Measurements from ENCODE around the gene PRSS27.

The PRSS27 gene

GRCh38 chr16:2736476-2737237 lies 16.6 kb upstream of the PRSS27 start:
- no peaks in the 10 kb centered on the region for H3K79me2 ChIP-seq (ENCODE audit: control insufficient read depth, low read length)
- H3K4me3 ChIP-seq (ENCODE audit: low read length): no peak overlapping the region
- H3K4me1 ChIP-seq (ENCODE audit: control insufficient read depth, low read length): no peaks in the 10 kb centered on the region
- no peaks in the 10 kb centered on the region for H3F3A ChIP-seq (ENCODE audit: control insufficient read depth, insufficient read depth)
- H3K27me3 ChIP-seq (ENCODE audit: control insufficient read depth, low read length): peaks cover under 1% of the 10 kb centered on the region
- no peaks in the 10 kb centered on the region for H3K9me3 ChIP-seq (ENCODE audit: control insufficient read depth, insufficient read depth, low read length)
- no peaks in the 10 kb centered on the region for H3K9me2 ChIP-seq (replicated peaks; ENCODE audit: control insufficient read depth, low read length)
- TF ChIP-seq CTCF (IDR thresholded peaks at IDR 0.05; ENCODE audit: low read depth, low read length, poor library complexity, severe bottlenecking) (no peak), EZH2phosphoT487 (IDR thresholded peaks at IDR 0.05; ENCODE audit: borderline replicate concordance, low read length) (no peak)
- no peaks in the 10 kb centered on the region for H3K36me3 ChIP-seq (ENCODE audit: control insufficient read depth, low read length)
- H3K4me2 ChIP-seq (ENCODE audit: low read length): no peak overlapping the region
- no peaks in the 10 kb centered on the region for H4K20me1 ChIP-seq (ENCODE audit: control insufficient read depth, insufficient read depth, low read depth, low read length)
- no peak overlapping the region for H3K27ac ChIP-seq (ENCODE audit: low read depth, low read length)

GRCh38 chr16:2734844-2735515 lies 15.0 kb upstream of the PRSS27 start:
- H3K4me1 ChIP-seq (ENCODE audit: control insufficient read depth, low read length): no peaks in the 10 kb centered on the region
- no peaks in the 10 kb centered on the region for H3K36me3 ChIP-seq (ENCODE audit: control insufficient read depth, low read length)
- no peak overlapping the region for H3K4me3 ChIP-seq (ENCODE audit: low read length)
- TF ChIP-seq CTCF (IDR thresholded peaks at IDR 0.05; ENCODE audit: low read depth, low read length, poor library complexity, severe bottlenecking) (no peak), EZH2phosphoT487 (IDR thresholded peaks at IDR 0.05; ENCODE audit: borderline replicate concordance, low read length) (no peak)
- H4K20me1 ChIP-seq (ENCODE audit: control insufficient read depth, insufficient read depth, low read depth, low read length): no peaks in the 10 kb centered on the region
- no peak overlapping the region for H3K27ac ChIP-seq (ENCODE audit: low read depth, low read length)
- no peaks in the 10 kb centered on the region for H3K79me2 ChIP-seq (ENCODE audit: control insufficient read depth, low read length)
- no peaks in the 10 kb centered on the region for H3K9me2 ChIP-seq (replicated peaks; ENCODE audit: control insufficient read depth, low read length)
- H3K4me2 ChIP-seq (ENCODE audit: low read length): no peak overlapping the region
- peaks cover 4% of the 10 kb centered on the region for H3K27me3 ChIP-seq (ENCODE audit: control insufficient read depth, low read length)
- H3F3A ChIP-seq (ENCODE audit: control insufficient read depth, insufficient read depth): no peaks in the 10 kb centered on the region
- H3K9me3 ChIP-seq (ENCODE audit: control insufficient read depth, insufficient read depth, low read length): no peaks in the 10 kb centered on the region

- no peaks in the 10 kb centered on the region for H3F3A ChIP-seq (ENCODE audit: control insufficient read depth, insufficient read depth)
- no peak overlapping the region for H3K27ac ChIP-seq (ENCODE audit: low read depth, low read length)
- H3K4me2 ChIP-seq (ENCODE audit: low read length): no peak overlapping the region
- no peaks in the 10 kb centered on the region for H4K20me1 ChIP-seq (ENCODE audit: control insufficient read depth, insufficient read depth, low read depth, low read length)
- H3K9me3 ChIP-seq (ENCODE audit: control insufficient read depth, insufficient read depth, low read length): no peaks in the 10 kb centered on the region
- H3K4me3 ChIP-seq (ENCODE audit: low read length): no peak overlapping the region
- H3K4me1 ChIP-seq (ENCODE audit: control insufficient read depth, low read length): no peaks in the 10 kb centered on the region
- TF ChIP-seq EZH2phosphoT487 (IDR thresholded peaks at IDR 0.05; ENCODE audit: borderline replicate concordance, low read length) (no peak), CTCF (IDR thresholded peaks at IDR 0.05; ENCODE audit: low read depth, low read length, poor library complexity, severe bottlenecking) (no peak)
- H3K27me3 ChIP-seq (ENCODE audit: control insufficient read depth, low read length): peaks cover 19% of the 10 kb centered on the region
- H3K36me3 ChIP-seq (ENCODE audit: control insufficient read depth, low read length): no peaks in the 10 kb centered on the region
- no peaks in the 10 kb centered on the region for H3K9me2 ChIP-seq (replicated peaks; ENCODE audit: control insufficient read depth, low read length)
- H3K79me2 ChIP-seq (ENCODE audit: control insufficient read depth, low read length): no peaks in the 10 kb centered on the region
These were observed 8.0 kb upstream of the PRSS27 start for GRCh38 chr16:2728034-2728433.

Data from DOHH2 (cell line).